Endothelial cell of umbilical vein (primary cell): ENCODE results near the gene CDT1. TPM values are rescaled to one million over a fixed set of nuclear protein-coding genes. Genes with fewer than 3 reads are reported as not detected.

Experiments
- BruUV-seq: library from RNA; stranded (reverse); fragments of 400-500 nt; replicated peaks from 2 replicates; lab custom pipeline; 2021; lab: Mats Ljungman, UMichigan
- CTCF ChIA-PET: fragments of 300-600, 350-600 bp; sonication (Branson Sonifier 250); formaldehyde crosslinking; loops from one replicate; lab custom pipeline; 2021; ENCODE audit warnings: antibody characterized with exemption, inconsistent platforms; lab: Charles Lee
- POLR2A ChIA-PET: fragments of 300-600, 350-600 bp; sonication (Branson Sonifier 250); formaldehyde crosslinking; loops from one replicate; lab custom pipeline; 2021; ENCODE audit warnings: antibody characterized with exemption, inconsistent platforms; lab: Charles Lee
- DNase-seq: peaks from one replicate; pipeline ENCODE4 v3.0.0-alpha.2; 2011; ENCODE audit warnings: low read depth, low spot score
- FAIRE-seq: peaks from 2 replicates; lab custom pipeline; 2011; peaks lifted over from hg19 to GRCh38; lab: Jason Lieb, UNC
- H2AFZ ChIP-seq: 2 replicates; pipeline ENCODE4 v1.6.0; 2012; ENCODE audit warnings: low read depth, low read length, control low read depth, inconsistent platforms
- H3K27ac ChIP-seq: 2 replicates; pipeline ENCODE4 v1.5.1; 2011; ENCODE audit warnings: low read depth, mild to moderate bottlenecking, control low read depth, low read length, moderate library complexity; ENCODE audit not compliant: insufficient read depth
- H3K27me3 ChIP-seq, 2 experiments: 2 replicates each; pipeline versions ENCODE4 v1.6.0 to v1.6.1; 2011; ENCODE audit warnings: low read length in 2 of 2, mixed read lengths in 1 of 2; ENCODE audit not compliant: control insufficient read depth in 2 of 2, insufficient read depth in 2 of 2
- H3K36me3 ChIP-seq, 2 experiments: 2 replicates in 1 of 2; 3 replicates in 1 of 2; pipeline ENCODE4 v1.5.1; 2011; ENCODE audit warnings: low read length in 2 of 2, mild to moderate bottlenecking in 1 of 2, moderate library complexity in 1 of 2; ENCODE audit not compliant: control insufficient read depth in 2 of 2, insufficient read depth in 2 of 2; ENCODE audit errors: extremely low read depth in 1 of 2
- H3K4me1 ChIP-seq: 3 replicates; pipeline ENCODE4 v1.5.1; 2011; ENCODE audit warnings: mild to moderate bottlenecking, low read length; ENCODE audit not compliant: control insufficient read depth, insufficient read depth; ENCODE audit errors: extremely low read depth
- H3K4me2 ChIP-seq: 2 replicates; pipeline ENCODE4 v1.6.1; 2011; ENCODE audit warnings: low read length, control low read depth, mixed read lengths; ENCODE audit not compliant: insufficient read depth
- H3K4me3 ChIP-seq, 3 experiments: fragments of 200-600 bp in 1 of 3; sonication (generic), shearing (Covaris generic) in 1 of 3; replicated peaks in 1 of 3; 2 replicates each; pipeline ENCODE4 v1.5.1; 2011 to 2016; ENCODE audit warnings: control low read depth in 3 of 3, low read length in 3 of 3, mild to moderate bottlenecking in 2 of 3, inconsistent platforms in 1 of 3, low read depth in 1 of 3, moderate library complexity in 1 of 3; ENCODE audit not compliant: insufficient read depth in 1 of 3
- H3K79me2 ChIP-seq: 2 replicates; pipeline ENCODE4 v1.6.0; 2012; ENCODE audit warnings: low read length, inconsistent platforms; ENCODE audit not compliant: control insufficient read depth, insufficient read depth
- H3K9ac ChIP-seq: replicated peaks from 2 replicates; pipeline ENCODE3; 2011; ENCODE audit warnings: low read length, control low read depth; ENCODE audit not compliant: insufficient read depth; ENCODE audit errors: extremely low read depth
- H3K9me1 ChIP-seq: replicated peaks from 3 replicates; pipeline ENCODE4 v1.6.0; 2011; ENCODE audit warnings: mild to moderate bottlenecking, low read length; ENCODE audit not compliant: control insufficient read depth, insufficient read depth; ENCODE audit errors: extremely low read depth
- H3K9me3 ChIP-seq: replicated peaks from 2 replicates; pipeline ENCODE4 v1.5.1; 2012; ENCODE audit warnings: low read length, inconsistent platforms; ENCODE audit not compliant: control insufficient read depth, insufficient read depth
- H4K20me1 ChIP-seq: replicated peaks from 2 replicates; pipeline ENCODE3; 2011; ENCODE audit warnings: mild to moderate bottlenecking, low read length; ENCODE audit not compliant: control insufficient read depth, insufficient read depth; ENCODE audit errors: extremely low read depth
- CTCF ChIP-seq, 2 donors: IDR thresholded peaks; 1 replicate in 1 of 2; 2 replicates in 1 of 2; pipeline ENCODE4 v1.5.1; 2011; ENCODE audit warnings: low read length in 2 of 2, mild to moderate bottlenecking in 2 of 2, moderate library complexity in 2 of 2, control low read depth in 1 of 2, inconsistent platforms in 1 of 2, low read depth in 1 of 2; ENCODE audit not compliant: insufficient read depth in 1 of 2; ENCODE audit errors: extremely low read depth in 1 of 2
- EZH2 ChIP-seq: IDR thresholded peaks from 2 replicates; pipeline ENCODE4 v1.6.1; 2012; ENCODE audit warnings: borderline replicate concordance, low read depth, mild to moderate bottlenecking, moderate library complexity, low read length, inconsistent platforms; ENCODE audit not compliant: severe bottlenecking
- FOS ChIP-seq: IDR thresholded peaks from 2 replicates; pipeline ENCODE4 v1.6.1; 2011; ENCODE audit warnings: mild to moderate bottlenecking, low read length, moderate library complexity, borderline replicate concordance; ENCODE audit not compliant: insufficient read depth
- GATA2 ChIP-seq: IDR thresholded peaks from 2 replicates; pipeline ENCODE4 v1.7.0; 2011; ENCODE audit warnings: low read depth, mild to moderate bottlenecking, moderate library complexity, mixed read lengths, low read length; ENCODE audit not compliant: insufficient read length, insufficient read depth
- JUN ChIP-seq: IDR thresholded peaks from 2 replicates; pipeline ENCODE4 v1.6.1; 2011; ENCODE audit warnings: borderline replicate concordance, low read depth; ENCODE audit not compliant: insufficient read length, insufficient read depth
- MAX ChIP-seq: IDR thresholded peaks from 2 replicates; pipeline ENCODE4 v1.6.1; 2011; ENCODE audit not compliant: insufficient read depth, insufficient read length
- MYC ChIP-seq: IDR thresholded peaks from one replicate; pipeline ENCODE4 v1.6.1; 2011; ENCODE audit warnings: mild to moderate bottlenecking, low read depth, low read length
- POLR2A ChIP-seq: IDR thresholded peaks from 2 replicates; pipeline ENCODE4 v1.6.1; 2012; ENCODE audit warnings: low read depth, mild to moderate bottlenecking, control low read depth, low read length
- POLR2AphosphoS5 ChIP-seq: IDR thresholded peaks from 2 replicates; pipeline ENCODE4 v1.6.1; 2012; ENCODE audit warnings: low read depth, mild to moderate bottlenecking, control low read depth, low read length, moderate library complexity; ENCODE audit not compliant: insufficient read depth
- dilution Hi-C: fragments of 300-500 bp; cut with MboI; formaldehyde crosslinking; loops from one replicate; pipeline ENCODE4 v1.15.0; 2019; ENCODE audit warnings: low sequenced_read_pairs; ENCODE audit not compliant: extremely low pct_ligation_motif_present
- intact Hi-C: fragments of 100-400 bp; cut with micrococcal nuclease; formaldehyde crosslinking; loops from one replicate; pipeline ENCODE4 v1.10.0; 2022
- polyA plus RNA-seq, 4 experiments: library from polyadenylated mRNA; depleted of rRNA in 3 of 4; stranded (reverse) in 3 of 4; unstranded in 1 of 4; fragments of >200 nt; gene quantifications; 2 replicates each; pipeline versions ENCODE4 v1.2.1 to v1.2.3, GENCODE V29; 2011 to 2012; ENCODE audit warnings: missing spikeins in 1 of 4
- total RNA-seq: library from RNA; stranded (reverse); gene quantifications from 2 replicates; pipeline ENCODE4 v1.2.3, GENCODE V29; 2021

Gene CDT1
- total and polyA plus RNA-seq, 2 donors (not counting 3 experiments of a cell fraction or from before 2014, with no cell fraction given): 15.6 to 30.6 TPM

- POLR2A ChIA-PET: interaction anchor here (0.6 kb wide), 1 partner anchor 824 kb away, joined by 3 read pairs; no protein-coding TSS in a partner anchor
- no peak overlapping the region for H3K4me3 ChIP-seq
- H3K4me2 ChIP-seq: no peak overlapping the region
- no peak for TF ChIP-seq MYC
- TF ChIP-seq JUN: no peak
- TF ChIP-seq FOS: no peak
- TF ChIP-seq GATA2: no peak
- CTCF ChIA-PET: interaction anchor here (0.8 to 3.8 kb wide), 4 partner anchors 26 to 72 kb away, joined by 3 to 28 read pairs (median 16); partner anchors contain the start of gene PIEZO1
- H3K36me3 ChIP-seq: peaks cover 4 to 12% of the 10 kb centered on the region in 2 experiments
- no peaks in the 10 kb centered on the region for H3K9me1 ChIP-seq
- dilution Hi-C loops (no loop called here), intact Hi-C loops (loop anchor here (5.0 kb wide), 1 partner anchor 113 kb away; no protein-coding TSS in a partner anchor)
- H2AFZ ChIP-seq: no peak overlapping the region
- DNase-seq: no peak
- H3K4me1 ChIP-seq: peaks cover 21% of the 10 kb centered on the region
- peaks cover 37% of the 10 kb centered on the region for H3K79me2 ChIP-seq
- no peaks in the 10 kb centered on the region for H3K27me3 ChIP-seq
- BruUV-seq: no TSS peak
- no peak overlapping the region for H3K9ac ChIP-seq
- FAIRE-seq: no peak
- H3K27ac ChIP-seq: no peak overlapping the region
- H3K9me3 ChIP-seq: no peaks in the 10 kb centered on the region
- H4K20me1 ChIP-seq: no peaks in the 10 kb centered on the region
These were observed 6.1 kb downstream of the CDT1 start for GRCh38 chr16:88809676-88810165.

- no peak for FAIRE-seq
- BruUV-seq: no TSS peak
- H3K27ac ChIP-seq: no peak overlapping the region
- H4K20me1 ChIP-seq: no peaks in the 10 kb centered on the region
- peak overlapping the region; percentile 60 for H3K4me2 ChIP-seq
- TF ChIP-seq FOS (no peak), POLR2AphosphoS5 (no peak), CTCF (IDR thresholded peaks at IDR 0.05; ENCODE audit: extremely low read depth in 1 of 2, insufficient read depth in 1 of 2, low read depth in 1 of 2, low read length in 2 of 2) (no peak), MYC (no peak), GATA2 (no peak), EZH2 (no peak), JUN (no peak), POLR2A (no peak), MAX (no peak)
- intact Hi-C loops (loop anchor here (5.0 kb wide), 1 partner anchor 112 kb away; no protein-coding TSS in a partner anchor), dilution Hi-C loops (no loop called here)
- DNase-seq: no peak
- no peak overlapping the region for H2AFZ ChIP-seq
- ChIA-PET CTCF (interaction anchor here (0.8 to 3.8 kb wide), 5 partner anchors 26 to 406 kb away, joined by 3 to 28 read pairs (median 14); partner anchors contain the start of gene PIEZO1), POLR2A (no interaction called here)
- H3K27me3 ChIP-seq: no peaks in the 10 kb centered on the region
- H3K4me1 ChIP-seq: peaks cover 17% of the 10 kb centered on the region
- peak overlapping the region in 2 of 3 experiments; percentile 42 to 53 for H3K4me3 ChIP-seq
- no peaks in the 10 kb centered on the region for H3K9me3 ChIP-seq
- peaks cover 31% of the 10 kb centered on the region for H3K79me2 ChIP-seq
- H3K9me1 ChIP-seq: no peaks in the 10 kb centered on the region
- H3K9ac ChIP-seq: peak overlapping the region; percentile 57
- H3K36me3 ChIP-seq: peaks cover 4 to 12% of the 10 kb centered on the region in 2 experiments
These were observed 6.8 kb downstream of the CDT1 start for GRCh38 chr16:88810166-88810911.
